H9 (cell line): ENCODE measurements around the gene NSUN2. TPM values are rescaled to one million over a fixed set of nuclear protein-coding genes. Genes with fewer than 3 reads are reported as not detected.

Experiments used
- DNase-seq: peaks from one replicate; pipeline ENCODE4 v3.0.0-alpha.2; 2017
- H2AFZ ChIP-seq: one replicate; pipeline ENCODE4 v1.6.1; 2013; ENCODE audit warnings: mild to moderate bottlenecking, low read length, control low read depth, moderate library complexity
- H2AK5ac ChIP-seq: 2 replicates; pipeline ENCODE4 v1.6.1; 2013; ENCODE audit warnings: low read length, control low read depth, mixed read lengths; ENCODE audit not compliant: insufficient read length
- H2BK120ac ChIP-seq: one replicate; pipeline ENCODE4 v1.6.1; 2013; ENCODE audit warnings: low read depth, mild to moderate bottlenecking, low read length, control low read depth, inconsistent platforms; ENCODE audit not compliant: poor library complexity, severe bottlenecking
- H2BK12ac ChIP-seq: 2 replicates; pipeline ENCODE4 v1.6.1; 2013; ENCODE audit warnings: low read length, control low read depth, mixed read lengths, low read depth; ENCODE audit not compliant: insufficient read length
- H2BK15ac ChIP-seq: 2 replicates; pipeline ENCODE4 v1.6.1; 2013; ENCODE audit warnings: low read depth, low read length, control low read depth
- H2BK20ac ChIP-seq: one replicate; pipeline ENCODE4 v1.6.1; 2013; ENCODE audit warnings: low read depth, mild to moderate bottlenecking, low read length, control low read depth, inconsistent platforms; ENCODE audit not compliant: poor library complexity, severe bottlenecking
- H2BK5ac ChIP-seq: 2 replicates; pipeline ENCODE4 v1.6.1; 2013; ENCODE audit warnings: low read length, control low read depth, mixed read lengths; ENCODE audit not compliant: insufficient read length
- H3K14ac ChIP-seq: 2 replicates; pipeline ENCODE4 v1.6.1; 2013; ENCODE audit warnings: low read length, control low read depth; ENCODE audit not compliant: insufficient read depth
- H3K18ac ChIP-seq: 2 replicates; pipeline ENCODE4 v1.6.1; 2013; ENCODE audit warnings: low read depth, mild to moderate bottlenecking, mixed read lengths, low read length, control low read depth; ENCODE audit not compliant: insufficient read length
- H3K23ac ChIP-seq: 2 replicates; pipeline ENCODE4 v1.6.1; 2013; ENCODE audit warnings: low read length, control low read depth, mixed read lengths, low read depth; ENCODE audit not compliant: insufficient read length
- H3K23me2 ChIP-seq: 2 replicates; pipeline ENCODE4 v1.6.1; 2013; ENCODE audit warnings: low read depth, mild to moderate bottlenecking, mixed read lengths, low read length, control low read depth; ENCODE audit not compliant: insufficient read length, poor library complexity, severe bottlenecking
- H3K27ac ChIP-seq: 2 replicates; pipeline ENCODE4 v1.5.1; 2013; ENCODE audit warnings: low read length, control low read depth, mixed read lengths, low read depth; ENCODE audit not compliant: insufficient read length
- H3K27me3 ChIP-seq: 2 replicates; pipeline ENCODE4 v1.6.1; 2013; ENCODE audit warnings: low read length, control low read depth, inconsistent platforms; ENCODE audit not compliant: insufficient read depth
- H3K4ac ChIP-seq: 2 replicates; pipeline ENCODE4 v1.6.1; 2013; ENCODE audit warnings: low read depth, mild to moderate bottlenecking, control low read depth, inconsistent platforms, low read length, moderate library complexity
- H3K4me1 ChIP-seq: 2 replicates; pipeline ENCODE4 v1.6.1; 2013; ENCODE audit warnings: low read length, control low read depth, inconsistent platforms; ENCODE audit not compliant: insufficient read depth
- H3K4me2 ChIP-seq: 2 replicates; pipeline ENCODE4 v1.6.1; 2013; ENCODE audit warnings: low read length, control low read depth, mixed read lengths; ENCODE audit not compliant: insufficient read length, insufficient read depth
- H3K56ac ChIP-seq: 2 replicates; pipeline ENCODE4 v1.6.1; 2013; ENCODE audit warnings: low read depth, mild to moderate bottlenecking, mixed read lengths, low read length, control low read depth; ENCODE audit not compliant: insufficient read length
- H3K79me1 ChIP-seq: 2 replicates; pipeline ENCODE4 v1.6.1; 2013; ENCODE audit warnings: low read depth, mild to moderate bottlenecking, moderate library complexity, low read length, control low read depth, inconsistent platforms; ENCODE audit not compliant: insufficient read depth, poor library complexity, severe bottlenecking
- H3K79me2 ChIP-seq: 2 replicates; pipeline ENCODE4 v1.6.1; 2013; ENCODE audit warnings: low read length, control low read depth, inconsistent platforms; ENCODE audit not compliant: insufficient read depth
- H3K9ac ChIP-seq: 2 replicates; pipeline ENCODE4 v1.6.1; 2013; ENCODE audit warnings: low read length, control low read depth, mixed read lengths; ENCODE audit not compliant: insufficient read length; ENCODE audit errors: extremely low read depth
- H3K9me3 ChIP-seq: one replicate; pipeline ENCODE4 v1.6.1; 2013; ENCODE audit warnings: low read depth, low read length, inconsistent platforms; ENCODE audit not compliant: control insufficient read depth
- H3T11ph ChIP-seq: one replicate; pipeline ENCODE4 v1.6.1; 2013; ENCODE audit warnings: mild to moderate bottlenecking, low read length, control low read depth, inconsistent platforms
- H4K20me1 ChIP-seq: one replicate; pipeline ENCODE4 v1.6.1; 2013; ENCODE audit not compliant: control insufficient read depth, insufficient read length, insufficient read depth
- H4K5ac ChIP-seq: 2 replicates; pipeline ENCODE4 v1.6.1; 2013; ENCODE audit warnings: low read depth, mild to moderate bottlenecking, mixed read lengths, low read length, control low read depth; ENCODE audit not compliant: insufficient read length
- H4K8ac ChIP-seq: replicated peaks from 2 replicates; pipeline ENCODE4 v1.6.1; 2013; ENCODE audit warnings: low read length, control low read depth, mixed read lengths, low read depth; ENCODE audit not compliant: insufficient read length
- H4K91ac ChIP-seq: 2 replicates; pipeline ENCODE4 v1.6.1; 2013; ENCODE audit warnings: low read depth, mild to moderate bottlenecking, moderate library complexity, mixed read lengths, low read length, control low read depth; ENCODE audit not compliant: insufficient read length
- H3K27ac Mint-ChIP-seq, 3 experiments: 2 replicates in 2 of 3; 3 replicates in 1 of 3; pipeline ENCODE4 v1.8.0; 2020 to 2021; ENCODE audit warnings: mixed read lengths in 3 of 3, mild to moderate bottlenecking in 1 of 3, moderate library complexity in 1 of 3
- H3K27me3 Mint-ChIP-seq: 2 replicates; pipeline ENCODE4 v1.8.0; 2021; ENCODE audit warnings: low read depth, mild to moderate bottlenecking, moderate library complexity, mixed read lengths
- H3K36me3 Mint-ChIP-seq, 3 experiments: 2 replicates in 2 of 3; 3 replicates in 1 of 3; pipeline ENCODE4 v1.8.0; 2020 to 2021; ENCODE audit warnings: low read depth in 3 of 3, mixed read lengths in 3 of 3; ENCODE audit not compliant: insufficient read depth in 1 of 3
- H3K4me1 Mint-ChIP-seq, 2 experiments: 2 replicates each; pipeline ENCODE4 v1.8.0; 2020; ENCODE audit warnings: mixed read lengths in 2 of 2
- H3K4me3 Mint-ChIP-seq, 2 experiments: 2 replicates in 1 of 2; 3 replicates in 1 of 2; pipeline ENCODE4 v1.8.0; 2020 to 2021; ENCODE audit warnings: mild to moderate bottlenecking in 2 of 2, mixed read lengths in 2 of 2, moderate library complexity in 1 of 2
- H3K9me3 Mint-ChIP-seq, 2 experiments: 2 replicates in 1 of 2; 3 replicates in 1 of 2; pipeline ENCODE4 v1.8.0; 2020; ENCODE audit warnings: mild to moderate bottlenecking in 2 of 2, mixed read lengths in 2 of 2, moderate library complexity in 1 of 2
- CTCF ChIP-seq: fragments of 200-600 bp; sonication (generic); conservative IDR thresholded peaks from 3 replicates; pipeline ENCODE4 v1.8.0; 2021; ENCODE audit warnings: antibody characterized with exemption, mild to moderate bottlenecking
- WGBS: extraction: QIAGEN DNeasy Blood & Tissue Kit; methylation state at CpG from one replicate; pipeline ENCODE4 v1.1.7; 2013; ENCODE audit warnings: missing lambda C conversion rate, low lambda C conversion rate, mixed read lengths; ENCODE audit not compliant: insufficient read length; ENCODE audit errors: extremely low coverage; 5-methylcytosine and 5-hydroxymethylcytosine counted together
- total RNA-seq: library from RNA; stranded (reverse); gene quantifications from 2 replicates; pipeline ENCODE4 v1.2.1, GENCODE V29; 2021

The NSUN2 gene
- total RNA-seq, 1 experiment from 2014 or later: 115 TPM

GRCh38 chr5:6652025-6652424 is 19.2 kb upstream of the NSUN2 start:
- peaks cover 0 to under 1% of the 10 kb centered on the region in 2 experiments; a peak in 1 of 5 replicates for H3K9me3 Mint-ChIP-seq
- Histone ChIP-seq H4K91ac (no peak overlapping the region), H3K79me2 (no peaks in the 10 kb centered on the region), H3K9me3 (no peaks in the 10 kb centered on the region), H3K56ac (no peak overlapping the region), H3K18ac (no peak overlapping the region), H2BK15ac (no peak overlapping the region), H3K23me2 (no peaks in the 10 kb centered on the region), H3T11ph (no peak overlapping the region), H3K23ac (no peak overlapping the region), H2BK5ac (no peak overlapping the region), H3K9ac (no peak overlapping the region), H2BK120ac (no peak overlapping the region), H4K5ac (no peak overlapping the region), H3K4me2 (no peak overlapping the region), H2AFZ (no peak overlapping the region), H3K4ac (no peak overlapping the region), H2BK12ac (no peak overlapping the region), H3K79me1 (no peaks in the 10 kb centered on the region), H3K27ac (no peak overlapping the region), H4K20me1 (no peaks in the 10 kb centered on the region), H3K27me3 (no peaks in the 10 kb centered on the region), H3K14ac (no peak overlapping the region), H2AK5ac (no peak overlapping the region), H3K4me1 (no peaks in the 10 kb centered on the region; the same call in 1 of the 2 replicates), H4K8ac (no peak overlapping the region), H2BK20ac (no peak overlapping the region)
- no CpG with 5 or more reads among the region's 6 CpGs for WGBS
- TF ChIP-seq CTCF: no peak
- H3K36me3 Mint-ChIP-seq: peaks cover 20 to 25% (median 20%) of the 10 kb centered on the region in 3 experiments
- H3K4me1 Mint-ChIP-seq: peaks cover 23 to 26% of the 10 kb centered on the region in 2 experiments
- peak overlapping the region in 1 of 3 experiments; percentile 68; a peak in 1 of 7 replicates for H3K27ac Mint-ChIP-seq
- H3K4me3 Mint-ChIP-seq: no peak overlapping the region
- no peaks in the 10 kb centered on the region for H3K27me3 Mint-ChIP-seq
- DNase-seq: no peak
